ENCODE measurements around the gene CEL.

CEL gene

GRCh38 chr9:133103183-133103986 is 41.6 kb downstream of the CEL start:
- no peak for DNase-seq (ENCODE audit: low read depth, low spot score)

DNA sequence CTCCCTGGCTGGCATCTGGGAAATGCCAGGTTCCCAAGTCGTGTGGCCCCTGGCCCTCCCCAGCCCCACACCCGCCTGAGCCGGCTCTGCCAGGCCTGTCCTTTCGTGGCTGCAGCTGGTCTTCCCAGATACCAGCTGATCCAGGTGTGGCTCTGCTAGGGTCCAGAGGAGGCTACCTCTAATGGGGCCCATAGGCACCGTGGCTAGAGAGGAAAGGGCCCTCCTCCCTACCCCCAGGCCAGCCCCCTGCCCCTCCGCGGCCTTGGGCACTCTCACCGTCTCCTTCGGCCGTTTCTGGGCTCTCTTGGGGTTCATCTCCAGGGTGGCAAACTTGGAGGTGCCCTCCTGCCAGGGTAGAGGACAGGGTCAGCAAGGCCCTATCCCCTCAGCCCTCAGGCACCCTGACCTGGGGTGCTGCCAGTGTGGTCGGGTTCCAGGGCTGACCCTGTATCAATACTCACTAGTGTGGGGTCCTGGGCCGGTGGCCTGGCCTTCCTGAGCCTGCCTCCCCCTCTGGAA is 42.3 kb downstream of the CEL start:
- DNase-seq (ENCODE audit: low read depth, low spot score): no peak

- no peak for DNase-seq (ENCODE audit: low read depth, low spot score)
These were observed 43.1 kb downstream of the CEL start for GRCh38 chr9:133104718-133105460.

DNA sequence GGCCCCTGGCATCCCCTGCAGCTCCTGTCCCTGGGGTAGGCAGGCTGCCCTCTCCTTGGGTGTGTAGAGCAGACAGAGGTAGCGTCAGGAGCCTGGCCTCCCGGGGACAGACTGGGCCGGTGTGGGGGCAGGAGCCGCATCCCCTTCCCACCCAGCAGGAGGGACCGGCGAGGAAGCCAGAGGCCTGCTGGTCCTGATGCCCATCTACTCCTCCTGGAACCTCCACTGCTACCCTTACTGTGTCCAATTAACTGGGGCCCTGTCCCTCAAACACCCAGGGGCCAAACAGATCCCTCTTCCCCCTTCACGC is 43.6 kb downstream of the CEL start:
- no peak for DNase-seq (ENCODE audit: low read depth, low spot score)

- no peak for DNase-seq (ENCODE audit: low read depth, low spot score)
These were observed 44.9 kb downstream of the CEL start for GRCh38 chr9:133106511-133107244.

DNA sequence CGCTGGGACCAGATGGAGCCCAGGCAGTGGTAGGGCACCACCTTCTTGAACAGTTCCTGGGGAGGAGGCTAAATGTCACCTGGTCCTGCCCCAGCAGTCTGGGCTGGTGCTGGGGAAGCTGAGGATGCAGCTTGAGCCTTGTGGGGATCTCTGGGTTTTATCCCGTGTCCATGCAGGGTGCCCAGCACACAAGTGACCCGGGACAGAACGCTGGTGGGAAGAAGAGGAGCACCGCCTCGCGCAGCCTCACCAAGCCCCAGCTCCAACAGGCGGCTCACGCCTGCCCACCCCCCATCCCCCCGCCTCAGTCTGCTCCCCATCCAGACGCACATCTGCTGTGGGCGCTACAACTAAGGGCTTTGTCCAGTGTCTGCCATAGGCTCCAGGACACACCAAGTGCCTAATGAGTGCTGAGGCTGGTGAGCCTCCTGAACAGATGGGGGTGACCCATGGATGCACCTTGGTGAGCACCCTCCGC is 45.5 kb downstream of the CEL start:
- no peak for DNase-seq (ENCODE audit: low read depth, low spot score)

DNA sequence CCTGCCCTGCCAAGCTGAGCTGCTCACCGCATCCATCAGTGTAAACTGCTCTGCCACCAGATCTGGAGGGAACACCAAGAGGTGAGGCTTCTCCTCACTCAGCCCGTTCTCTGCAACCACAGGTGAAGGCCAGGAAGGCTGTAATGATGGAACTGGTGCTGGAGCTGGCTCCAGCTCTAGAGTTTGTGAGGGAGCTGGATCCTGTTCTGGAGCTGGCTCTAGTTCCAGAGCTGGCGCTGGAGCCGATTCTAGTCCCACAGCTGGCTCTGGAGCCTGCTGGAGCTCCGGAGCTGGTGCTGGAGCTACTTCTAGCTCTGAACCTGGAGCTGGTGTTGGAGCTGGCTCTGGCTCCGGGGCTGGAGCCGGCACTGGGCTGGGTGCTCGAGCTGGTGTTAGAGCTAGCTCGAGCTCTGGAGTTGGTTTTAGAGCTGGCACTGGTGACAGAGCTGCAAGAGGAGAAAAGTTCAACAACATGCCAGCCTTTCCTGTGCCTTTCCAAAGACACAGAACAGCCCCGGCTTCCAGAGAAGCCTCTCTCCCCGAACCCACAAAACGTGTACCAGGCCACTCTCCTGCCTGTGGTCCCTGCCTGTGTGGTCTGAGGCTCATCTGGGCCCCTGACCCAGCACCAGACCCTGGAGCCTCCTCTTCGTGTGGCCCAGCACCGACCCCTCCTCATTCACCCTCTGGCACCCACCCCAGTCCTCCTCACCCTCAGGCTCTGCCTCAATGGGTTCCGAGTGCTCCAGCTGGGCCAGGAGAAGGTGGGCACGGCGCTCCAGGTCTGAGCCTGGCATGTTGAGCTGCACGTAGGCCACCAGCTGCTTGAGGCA is 46.4 kb downstream of the CEL start:
- no peak for DNase-seq (ENCODE audit: low read depth, low spot score)

DNA sequence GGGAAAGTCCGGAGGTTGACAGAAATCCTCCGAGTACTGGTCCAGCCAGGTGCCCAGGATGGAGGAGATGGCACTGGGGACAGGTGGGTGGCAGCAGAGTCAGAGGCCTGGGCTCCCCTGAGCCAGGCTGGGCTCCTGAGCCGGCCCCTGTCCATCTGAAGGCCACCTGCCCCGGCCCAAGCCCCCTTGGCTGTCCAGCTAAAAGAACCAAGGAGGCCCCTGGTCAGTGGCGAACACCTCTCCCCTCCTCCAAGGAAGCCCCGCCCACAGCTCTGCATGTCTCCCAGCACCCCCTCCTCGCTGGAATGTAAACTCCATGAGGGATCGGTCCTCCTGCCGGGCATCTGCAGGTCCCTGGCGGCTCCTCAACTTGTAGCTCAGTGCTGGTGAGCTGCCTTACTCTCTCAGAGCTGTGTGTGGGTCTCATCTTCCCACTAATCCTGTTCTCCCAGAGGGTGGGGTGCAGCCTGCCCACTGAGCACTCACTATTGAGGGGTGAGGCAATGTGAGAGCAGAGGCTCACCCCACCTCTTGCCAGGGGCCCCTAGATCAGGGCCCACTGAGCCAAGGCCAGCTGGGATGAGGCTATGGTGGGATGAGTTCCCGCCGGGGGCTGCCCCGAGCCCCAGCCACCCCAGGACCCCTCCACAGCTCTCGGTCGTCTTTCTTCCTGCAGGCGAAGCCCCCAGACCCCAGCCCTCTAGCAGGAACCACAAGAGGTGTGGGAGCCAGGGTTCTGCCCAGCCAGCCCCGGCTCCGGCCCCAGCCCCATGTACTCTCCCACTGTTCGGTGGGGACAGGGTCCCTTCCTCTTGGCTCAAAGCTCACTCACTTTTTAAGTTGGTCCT is 47.2 kb downstream of the CEL start:
- DNase-seq (ENCODE audit: low read depth, low spot score): no peak

DNA sequence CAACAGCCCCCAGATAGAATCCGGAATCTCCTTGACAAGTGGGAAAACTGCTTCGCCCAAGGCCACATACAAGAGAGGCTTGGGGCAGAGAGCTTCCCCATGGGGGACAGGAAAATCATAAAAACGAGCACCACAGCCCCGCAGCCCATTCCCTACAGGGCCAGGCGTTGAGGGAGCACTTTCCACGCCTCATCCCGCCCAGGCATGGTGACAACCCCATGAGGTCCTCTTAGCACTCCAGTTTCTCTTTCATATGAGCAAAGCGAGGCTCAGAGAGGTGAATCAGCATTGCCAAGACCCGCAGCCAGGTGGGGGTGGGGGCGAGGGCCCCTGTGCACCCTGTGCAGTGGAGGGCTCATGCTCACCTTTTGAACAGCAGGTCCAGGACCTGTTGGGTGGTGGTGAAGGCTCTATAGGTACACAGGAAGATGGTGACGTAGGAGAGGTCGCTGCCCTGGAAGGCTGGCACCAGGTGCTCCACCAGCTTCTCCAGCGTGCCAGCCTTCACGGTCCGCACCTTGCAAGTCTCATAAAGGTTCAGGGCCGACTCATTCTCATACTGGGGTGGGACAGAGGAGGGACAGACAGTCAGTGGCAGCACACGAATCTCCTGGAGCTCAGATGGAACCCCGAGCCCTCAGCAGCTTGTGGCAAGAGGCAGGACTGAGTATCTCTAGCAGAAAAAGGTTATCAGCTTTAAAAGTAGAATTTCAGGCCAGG is 48.3 kb downstream of the CEL start:
- DNase-seq (ENCODE audit: low read depth, low spot score): no peak

DNA sequence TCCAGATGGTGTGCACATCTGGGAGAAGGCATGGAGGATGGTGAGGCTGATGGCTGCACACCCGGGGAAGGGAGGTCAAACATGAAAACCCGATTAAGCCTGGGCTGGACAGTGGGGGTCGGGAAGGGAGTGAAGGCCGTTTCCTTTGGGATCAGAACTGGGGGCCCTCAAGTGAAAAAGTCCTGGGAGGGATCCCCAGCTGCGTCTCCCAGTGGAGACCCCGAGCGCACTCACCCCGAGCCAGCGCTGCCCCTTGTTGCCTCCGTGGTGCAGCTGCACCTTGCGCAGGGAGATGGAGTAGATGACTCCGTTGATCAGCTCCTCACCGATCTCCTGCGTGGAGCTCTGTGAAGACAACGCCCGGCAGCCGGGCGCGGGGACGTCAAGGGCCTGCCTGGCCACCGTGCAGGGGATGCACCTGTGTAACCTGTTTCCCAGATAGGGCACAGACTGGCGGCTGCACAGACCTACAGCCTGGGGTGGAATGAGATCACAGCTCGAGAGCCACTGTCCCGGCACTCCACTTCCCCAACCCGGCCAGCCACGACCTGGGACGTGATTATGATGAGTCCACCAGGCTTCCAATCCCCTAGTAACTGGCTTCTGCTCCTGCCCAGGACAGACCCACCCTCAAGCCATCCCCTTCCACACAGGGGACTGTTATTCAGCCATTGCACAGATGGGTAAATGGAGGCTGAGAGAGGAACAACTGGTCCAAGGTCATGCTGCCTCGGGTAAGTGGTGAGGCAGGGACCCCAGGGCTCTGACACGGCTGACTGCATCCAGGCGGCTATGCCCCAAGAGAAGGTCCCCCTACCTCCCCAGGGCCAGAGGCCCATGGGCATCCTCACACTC is 50.3 kb downstream of the CEL start:
- no peak for DNase-seq (ENCODE audit: low read depth, low spot score)

- DNase-seq (ENCODE audit: low read depth, low spot score): no peak
These were observed 50.9 kb downstream of the CEL start for GRCh38 chr9:133112663-133113026.

GRCh38 chr9:133113163-133113948 is 51.6 kb downstream of the CEL start:
- DNase-seq (ENCODE audit: low read depth, low spot score): no peak

DNA sequence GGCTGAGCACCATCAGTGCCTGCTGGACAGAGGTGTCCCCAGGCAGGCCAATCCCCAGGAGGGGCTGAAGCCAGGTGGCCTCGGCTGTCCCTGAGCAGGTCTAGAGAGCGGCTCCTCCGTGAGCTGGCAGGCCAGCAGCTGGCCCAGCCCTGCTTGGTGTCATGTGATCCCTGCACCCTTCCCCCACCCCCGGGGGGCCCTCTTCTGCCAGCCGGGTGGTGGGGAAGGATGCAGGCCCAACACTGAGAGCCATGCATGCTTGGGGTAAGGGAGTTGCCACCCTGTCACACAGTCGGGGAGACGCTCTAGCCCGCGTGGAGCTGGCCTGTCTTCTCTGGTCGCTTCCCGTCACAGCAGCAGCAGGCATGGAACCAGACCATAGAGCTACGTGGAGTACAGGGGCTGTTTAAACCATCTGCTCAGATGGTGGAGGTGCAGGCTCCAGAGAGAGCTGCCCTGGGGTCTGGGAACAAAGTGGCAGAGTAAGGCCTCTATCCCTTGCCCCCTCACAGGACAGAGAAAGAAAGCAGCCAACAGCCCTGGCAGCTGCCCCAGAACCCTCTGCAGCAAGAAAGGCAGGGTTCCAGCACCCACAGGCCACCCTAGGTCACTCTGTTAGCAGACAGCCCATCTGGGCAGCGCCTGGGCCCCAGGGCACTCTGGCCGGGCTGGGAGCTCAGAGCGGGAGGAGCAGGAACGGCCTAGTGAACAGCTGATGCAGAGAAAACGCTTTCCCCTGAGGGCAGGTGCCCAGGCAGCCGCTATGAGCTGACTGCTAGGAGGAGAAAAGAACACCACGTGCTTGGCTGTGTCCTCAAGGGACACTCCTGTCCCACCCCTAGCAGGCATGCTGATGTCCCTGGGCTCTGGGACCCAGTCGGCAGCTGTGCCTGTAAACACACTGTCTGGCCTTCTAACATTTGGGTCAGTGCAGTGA is 52.4 kb downstream of the CEL start:
- DNase-seq (ENCODE audit: low read depth, low spot score): no peak

DNA sequence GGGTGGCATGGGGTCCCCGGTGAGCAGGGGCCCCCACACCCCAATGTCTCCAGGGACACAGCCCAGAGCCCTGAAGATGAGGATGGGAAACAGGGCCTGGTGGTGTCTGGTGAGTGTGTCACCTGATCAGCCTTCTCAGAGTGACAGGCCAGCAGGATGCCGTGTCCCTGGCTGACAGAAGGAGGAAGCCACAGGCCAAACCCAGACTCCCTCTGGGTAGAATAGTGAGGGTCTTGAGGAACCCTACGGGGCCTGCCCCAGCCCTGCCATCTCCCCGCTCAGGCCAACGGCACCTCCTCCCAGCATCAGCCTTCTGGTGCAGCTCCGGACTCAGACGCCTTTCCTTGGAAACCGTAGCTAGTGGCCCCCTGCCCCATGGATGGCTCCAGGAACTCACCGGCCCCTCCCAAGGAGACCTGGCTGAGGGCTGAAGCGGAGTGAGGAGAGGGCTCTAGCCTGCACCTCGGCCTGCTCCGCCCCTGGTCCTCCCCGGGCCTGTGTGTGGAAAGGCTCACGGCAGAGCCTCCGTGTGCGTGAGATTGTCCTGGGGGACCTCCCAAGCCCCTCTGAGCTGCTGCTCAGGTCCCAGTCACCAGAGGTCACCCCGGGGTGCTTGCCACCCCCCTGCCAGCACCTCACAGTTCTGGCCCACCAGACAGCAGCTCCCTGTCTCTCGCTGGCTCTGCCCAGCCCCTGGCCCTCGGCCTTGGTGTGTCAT is 53.3 kb downstream of the CEL start:
- no peak for DNase-seq (ENCODE audit: low read depth, low spot score)

DNA sequence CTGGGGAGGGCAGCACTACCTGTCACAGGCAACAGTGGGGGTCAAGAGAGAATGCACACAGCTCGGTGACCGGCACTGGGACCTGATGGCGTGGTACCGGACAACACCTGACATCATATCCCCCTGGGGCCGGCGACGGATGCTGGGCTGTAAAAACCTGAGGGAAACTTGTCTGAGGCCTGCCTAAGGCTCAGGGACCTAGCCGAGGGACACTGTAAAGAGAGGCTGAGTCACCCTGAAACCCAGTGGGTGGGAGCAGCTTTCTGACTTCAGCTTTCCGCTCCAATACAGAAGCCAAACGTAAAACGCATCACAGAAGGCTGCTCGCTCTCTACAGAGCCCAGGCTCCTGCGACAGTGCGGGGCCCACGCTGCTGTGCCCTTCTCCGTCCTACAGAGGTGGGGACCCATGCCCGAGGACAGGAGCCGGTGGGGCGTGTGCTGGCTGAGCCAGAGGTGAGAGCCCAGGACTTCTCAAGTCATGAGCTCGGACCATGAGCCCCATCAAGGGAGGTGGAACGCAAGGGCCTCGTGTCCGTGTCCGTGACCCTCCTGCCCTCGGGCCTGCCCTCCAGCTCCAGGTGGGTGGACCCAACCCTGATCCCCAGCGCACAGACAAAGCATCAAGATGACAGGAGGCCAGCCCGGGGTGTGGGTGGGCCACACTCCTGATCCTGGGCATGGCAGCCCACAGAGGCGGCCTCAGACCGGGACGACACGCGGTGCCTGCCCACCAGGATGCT is 54.0 kb downstream of the CEL start:
- DNase-seq (ENCODE audit: low read depth, low spot score): no peak

All from brain pericyte (primary cell).